HG03060 (cell line): ENCODE data around the gene UBR2.
"Not testable (repeated sequence)": the region's sequence is repeated elsewhere in the genome, so short reads cannot be mapped to it uniquely, and the experiment has no call there.

Experiments
- ATAC-seq: cut with Tn5 transposase; IDR thresholded peaks from one replicate; pipeline ENCODE4 v1.9.1; 2021; ENCODE audit warnings: low read depth, moderate number of reproducible peaks; ENCODE audit not compliant: unreplicated experiment

The UBR2 gene

GRCh38 chr6:42690151-42690702 lies 126.4 kb downstream of the UBR2 start:
- no peak for ATAC-seq

GRCh38 chr6:42690872-42691271 lies 127.0 kb downstream of the UBR2 start:
- ATAC-seq, result no peak

GRCh38 chr6:42692137-42692911 lies 128.5 kb downstream of the UBR2 start:
- no peak for ATAC-seq

DNA sequence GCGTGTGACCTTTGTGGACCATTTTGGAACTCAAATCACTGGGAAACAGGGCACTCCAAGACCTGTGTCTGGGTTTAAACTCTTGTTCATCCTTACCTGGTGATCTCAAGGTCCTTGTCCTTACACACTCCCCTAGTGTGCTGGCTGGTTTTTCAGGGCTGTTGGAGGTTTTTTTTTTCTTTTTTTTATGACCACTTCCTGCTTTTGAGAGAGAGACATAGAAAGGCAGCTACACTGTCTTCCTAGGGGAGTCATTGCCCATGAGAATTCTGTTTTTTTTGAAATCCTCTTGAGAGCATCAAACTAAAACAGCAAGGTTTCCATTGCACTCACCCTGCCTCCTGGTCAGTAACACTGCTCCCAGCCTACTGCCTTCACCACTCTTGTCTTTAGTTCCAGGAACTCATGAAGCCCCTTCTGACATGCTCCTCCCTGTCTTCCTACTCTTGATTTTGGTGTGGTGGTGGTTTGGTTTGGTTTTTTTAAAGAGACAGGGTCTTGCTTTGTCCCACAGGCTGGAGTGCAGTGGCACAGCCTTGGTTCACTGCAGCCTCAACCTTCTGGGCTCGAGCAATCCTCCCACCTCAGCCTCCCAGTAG lies 130.0 kb downstream of the UBR2 start:
- no peak for ATAC-seq

- no peak for ATAC-seq
These were observed 130.8 kb downstream of the UBR2 start for GRCh38 chr6:42694586-42694985.

DNA sequence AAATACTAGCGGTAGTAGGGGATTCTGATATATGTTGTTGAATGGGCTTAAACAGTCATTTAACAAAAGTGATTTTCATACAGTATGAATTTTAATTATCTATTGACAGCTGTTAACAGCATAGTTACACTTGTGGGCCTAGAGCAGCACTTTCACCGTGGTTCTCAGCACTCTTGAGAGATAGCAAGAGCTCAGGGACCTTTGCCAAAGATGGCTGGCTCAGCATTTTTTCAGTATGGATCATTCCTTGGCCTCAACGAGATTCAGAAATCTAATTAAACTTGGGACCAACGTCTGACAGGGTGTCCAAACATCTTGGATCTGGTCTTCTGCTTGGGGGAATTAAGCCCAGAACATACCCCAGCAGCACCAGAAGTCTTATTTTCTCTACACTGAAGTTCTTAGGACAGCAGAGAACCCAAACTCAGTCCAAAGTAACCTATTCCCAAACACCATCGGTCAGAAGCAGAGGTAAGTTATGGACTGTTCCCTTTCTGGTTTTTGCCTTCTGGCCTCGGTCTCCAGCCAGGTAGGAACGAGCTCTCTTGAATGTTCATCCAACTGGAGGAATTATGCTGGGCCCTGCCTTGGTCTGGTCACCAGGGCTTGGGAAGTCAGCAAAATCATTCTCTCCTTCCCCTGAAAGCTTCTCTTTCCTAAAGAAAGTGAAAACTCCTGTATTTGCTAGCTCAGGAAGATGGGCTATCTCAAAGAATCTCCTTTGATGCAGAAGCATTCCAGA lies 132.9 kb downstream of the UBR2 start:
- ATAC-seq, result no peak

DNA sequence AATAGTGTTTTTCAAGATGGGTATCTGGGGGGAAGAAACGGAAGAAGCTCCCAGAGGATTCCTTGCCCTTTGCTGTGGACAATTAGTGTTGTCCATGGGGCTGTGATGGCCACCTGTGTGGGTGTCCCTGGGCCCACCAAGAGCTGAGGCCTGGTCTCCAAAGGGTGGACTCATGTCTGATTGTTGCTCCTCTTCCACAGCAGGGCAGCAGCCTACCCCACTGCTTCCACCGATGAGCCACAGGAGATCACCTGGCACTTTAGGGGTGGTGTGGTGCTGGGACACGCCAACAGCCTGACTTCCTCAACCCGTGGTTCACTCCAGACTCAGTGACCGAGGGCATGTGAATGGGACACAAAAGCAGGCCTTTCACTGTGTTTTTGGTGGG lies 133.4 kb downstream of the UBR2 start:
- ATAC-seq, result no peak

- ATAC-seq, result no peak
These were observed 134.4 kb downstream of the UBR2 start for GRCh38 chr6:42698217-42698616.

DNA sequence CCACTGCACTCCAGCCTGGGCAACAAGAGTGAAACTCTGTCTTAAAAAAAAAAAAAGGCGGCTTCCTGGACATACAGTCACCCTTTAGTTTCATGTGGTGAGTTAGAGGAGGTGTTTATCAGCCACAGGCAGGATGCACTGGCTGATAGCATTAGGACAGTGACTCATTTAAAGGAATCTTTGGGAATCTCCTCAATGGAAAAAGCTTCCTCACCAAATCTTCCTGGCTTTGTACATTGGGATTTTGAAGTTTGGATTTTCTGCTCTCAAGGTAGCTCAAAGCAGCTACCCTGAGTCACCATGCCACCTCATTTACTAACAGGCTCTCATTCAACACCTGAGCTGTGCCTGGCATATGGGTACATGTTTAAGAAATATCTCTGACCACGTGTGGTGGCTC lies 138.4 kb downstream of the UBR2 start:
- ATAC-seq, result no peak

- ATAC-seq, result not testable (repeated sequence)
These were observed 139.0 kb downstream of the UBR2 start for GRCh38 chr6:42702786-42703185.

GRCh38 chr6:42704251-42704936 lies 140.6 kb downstream of the UBR2 start:
- no peak for ATAC-seq

DNA sequence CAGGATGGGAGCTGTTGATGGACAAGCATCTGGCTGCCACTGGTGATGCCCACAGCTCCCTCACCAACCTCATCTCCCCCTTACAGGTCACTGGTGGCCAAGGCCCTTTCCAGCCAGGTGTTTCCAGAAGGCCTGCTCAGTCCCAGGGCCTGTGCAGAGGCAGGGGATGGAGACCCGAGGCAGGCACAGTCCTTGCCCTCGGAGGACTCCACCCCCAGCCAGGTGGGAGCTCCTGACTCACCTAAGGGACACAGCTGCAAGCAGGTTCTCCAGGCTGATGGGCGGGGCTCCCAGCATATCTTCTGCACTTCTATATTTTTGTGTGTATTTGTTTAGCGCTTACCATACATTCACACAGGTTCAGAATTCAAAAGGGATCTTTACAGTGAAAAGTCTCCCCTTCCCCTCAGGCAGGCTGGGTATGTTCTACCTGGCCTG lies 141.1 kb downstream of the UBR2 start:
- no peak for ATAC-seq

DNA sequence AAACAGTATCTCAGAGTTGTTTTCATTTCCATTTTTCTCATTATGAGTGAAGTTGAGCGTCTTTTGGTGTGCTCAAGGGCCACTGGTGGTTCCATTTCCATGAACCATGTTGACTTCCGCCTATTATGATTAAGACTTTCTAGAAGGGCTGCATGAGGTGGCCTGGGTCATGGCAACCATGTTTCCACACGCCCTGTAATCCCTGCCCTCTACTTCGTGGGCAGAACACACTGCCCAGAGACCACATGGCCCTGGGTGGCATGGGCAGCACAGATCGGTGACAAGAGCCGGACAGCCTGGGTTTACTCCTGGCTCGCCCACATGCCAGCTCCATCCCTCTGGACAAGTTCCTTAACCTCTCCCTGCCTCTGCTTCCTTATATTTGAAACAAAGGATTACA lies 143.8 kb downstream of the UBR2 start:
- ATAC-seq, result no peak

DNA sequence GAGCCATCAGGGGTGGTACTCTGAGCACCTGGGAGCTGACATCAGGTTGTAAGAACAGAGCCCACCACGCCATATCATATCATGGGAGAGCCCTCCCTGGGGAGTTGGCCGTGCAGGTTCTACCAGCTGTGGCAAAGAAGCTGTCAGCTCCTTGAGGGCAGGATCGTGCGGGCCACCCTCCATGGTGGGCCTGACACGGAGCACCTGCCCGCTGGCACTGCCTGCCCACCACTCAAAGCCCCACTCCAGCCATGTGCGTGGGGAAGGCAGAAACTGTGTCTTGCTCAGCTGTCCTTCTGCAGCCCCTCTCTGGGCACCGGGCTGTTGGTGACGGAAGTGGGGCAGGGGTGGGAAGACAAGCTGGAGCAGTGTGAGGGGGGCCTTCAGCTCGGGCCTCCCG lies 144.3 kb downstream of the UBR2 start:
- no peak for ATAC-seq

- no peak for ATAC-seq
These were observed 146.0 kb downstream of the UBR2 start for GRCh38 chr6:42709871-42710270.

- no peak for ATAC-seq
These were observed 146.5 kb downstream of the UBR2 start for GRCh38 chr6:42710316-42710715.

GRCh38 chr6:42711930-42712329 lies 148.1 kb downstream of the UBR2 start:
- no peak for ATAC-seq

- ATAC-seq, result no peak
These were observed 150.4 kb downstream of the UBR2 start for GRCh38 chr6:42714098-42714761.

DNA sequence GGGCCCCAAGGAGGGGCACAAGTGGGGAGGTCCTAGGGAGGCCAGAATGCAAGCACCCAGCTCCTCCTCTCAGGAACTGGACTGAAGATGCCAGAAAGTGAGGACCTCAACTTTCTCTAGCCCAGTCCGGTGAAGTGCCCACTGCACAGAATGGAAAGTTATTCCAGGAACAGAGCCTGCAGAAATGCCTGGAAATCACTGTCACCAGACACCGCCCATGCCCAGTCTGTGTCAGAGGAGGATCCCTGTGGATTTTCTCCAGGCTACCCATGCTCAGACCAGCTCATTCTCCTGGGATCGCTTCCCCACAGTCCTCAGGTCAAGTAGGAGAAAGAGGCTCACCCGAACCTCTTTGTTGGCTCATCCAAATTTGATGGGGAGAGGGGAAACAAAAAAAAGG lies 152.0 kb downstream of the UBR2 start:
- ATAC-seq, result no peak

DNA sequence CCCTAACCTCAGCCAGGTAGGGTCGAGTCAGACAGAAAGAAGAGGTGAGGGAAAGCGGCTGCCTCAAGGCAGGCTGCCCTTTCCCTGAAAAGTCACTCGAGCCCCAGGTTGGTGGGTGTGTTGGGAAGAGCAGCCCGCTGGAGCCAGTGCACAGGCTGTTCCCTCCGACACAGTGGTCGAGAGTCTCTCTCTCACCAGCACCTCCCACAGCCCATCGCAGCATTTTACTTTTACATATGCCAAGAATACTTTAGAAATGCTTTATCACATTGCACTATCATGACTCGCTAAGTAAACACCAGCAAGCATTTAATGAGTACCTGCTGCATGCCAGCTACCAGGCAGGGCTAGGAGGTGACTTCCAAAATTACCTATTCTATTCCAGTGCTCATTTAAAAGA lies 156.9 kb downstream of the UBR2 start:
- no peak for ATAC-seq
